Measurements from ENCODE around the gene SMARCAL1. TPM values are rescaled to one million over a fixed set of nuclear protein-coding genes. Genes with fewer than 3 reads are reported as not detected.

Gene SMARCAL1
- total RNA-seq, 1 experiment from 2014 or later = 20.9 TPM

GRCh38 chr2:216491793-216492596 is 79.7 kb downstream of the SMARCAL1 start:
- peak; percentile 49; the same call in 1 of the 2 replicates for ATAC-seq
- POLR2A ChIA-PET = no interaction called here
- CTCF ChIA-PET = interaction anchor here (1.2 to 1.6 kb wide), 2 partner anchors 209 to 269 kb away, joined by 3 read pairs; no protein-coding TSS in a partner anchor
- no peaks in the 10 kb centered on the region for H3K36me3 Mint-ChIP-seq
- no peaks in the 10 kb centered on the region for H3K9me3 Mint-ChIP-seq
- peak overlapping the region; percentile 23; the same call in 1 of the 2 replicates for H3K27ac Mint-ChIP-seq
- no peaks in the 10 kb centered on the region for H3K27me3 Mint-ChIP-seq (ENCODE audit: low read depth)
- TF ChIP-seq SMAD3 (CRISPR knock-in tag; IDR thresholded peaks at IDR 0.05; ENCODE audit: borderline replicate concordance) (no peak), ZMAT4 (CRISPR knock-in tag; IDR thresholded peaks at IDR 0.05) (no peak), NFATC4 (CRISPR knock-in tag; IDR thresholded peaks at IDR 0.05) (no peak), ZBTB43 (CRISPR knock-in tag; IDR thresholded peaks at IDR 0.05) (no peak), NR1H2 (CRISPR knock-in tag; IDR thresholded peaks at IDR 0.05) (no peak), CBFB (CRISPR knock-in tag; IDR thresholded peaks at IDR 0.05; ENCODE audit: low read depth) (no peak), MXD4 (CRISPR knock-in tag; IDR thresholded peaks at IDR 0.05; ENCODE audit: borderline replicate concordance) (no peak), ZNF121 (CRISPR knock-in tag; IDR thresholded peaks at IDR 0.05) (no peak)
- peaks cover 6% of the 10 kb centered on the region; the same call in 1 of the 2 replicates for H3K4me1 Mint-ChIP-seq
- H3K4me3 Mint-ChIP-seq = no peak overlapping the region
- no peak for DNase-seq (ENCODE audit: low spot score)

GRCh38 chr2:216492597-216493333 is 80.5 kb downstream of the SMARCAL1 start:
- no peak for ATAC-seq
- H3K4me1 Mint-ChIP-seq = peaks cover 11% of the 10 kb centered on the region
- TF ChIP-seq STAT6 (CRISPR knock-in tag; conservative IDR thresholded peaks at IDR 0.05; ENCODE audit: low read depth) (no peak), SMAD3 (CRISPR knock-in tag; IDR thresholded peaks at IDR 0.05; ENCODE audit: borderline replicate concordance) (no peak), ZMAT4 (CRISPR knock-in tag; IDR thresholded peaks at IDR 0.05) (no peak), GTF2I (CRISPR knock-in tag; conservative IDR thresholded peaks at IDR 0.05) (no peak), CTCF (IDR thresholded peaks at IDR 0.05) (no peak), SMAD4 (CRISPR knock-in tag; IDR thresholded peaks at IDR 0.05) (no peak), E2F5 (CRISPR knock-in tag; IDR thresholded peaks at IDR 0.05) (no peak), MAX (CRISPR knock-in tag; IDR thresholded peaks at IDR 0.05) (no peak)
- no peaks in the 10 kb centered on the region for H3K36me3 Mint-ChIP-seq
- H3K27me3 Mint-ChIP-seq (ENCODE audit: low read depth) = no peaks in the 10 kb centered on the region
- H3K4me3 Mint-ChIP-seq = no peak overlapping the region
- POLR2A ChIA-PET = no interaction called here
- no peak overlapping the region for H3K27ac Mint-ChIP-seq
- H3K9me3 Mint-ChIP-seq = no peaks in the 10 kb centered on the region
- CTCF ChIA-PET = interaction anchor here (1.6 kb wide), 1 partner anchor 270 kb away, joined by 3 read pairs; no protein-coding TSS in a partner anchor
- DNase-seq (ENCODE audit: low spot score) = no peak
